ENCODE data around the gene RBBP4.
A peak's percentile ranks its signal among the peaks of the same experiment; 100 is the strongest.
"Not testable (repeated sequence)": the region's sequence is repeated elsewhere in the genome, so short reads cannot be mapped to it uniquely, and the experiment has no call there.

The RBBP4 gene

DNA sequence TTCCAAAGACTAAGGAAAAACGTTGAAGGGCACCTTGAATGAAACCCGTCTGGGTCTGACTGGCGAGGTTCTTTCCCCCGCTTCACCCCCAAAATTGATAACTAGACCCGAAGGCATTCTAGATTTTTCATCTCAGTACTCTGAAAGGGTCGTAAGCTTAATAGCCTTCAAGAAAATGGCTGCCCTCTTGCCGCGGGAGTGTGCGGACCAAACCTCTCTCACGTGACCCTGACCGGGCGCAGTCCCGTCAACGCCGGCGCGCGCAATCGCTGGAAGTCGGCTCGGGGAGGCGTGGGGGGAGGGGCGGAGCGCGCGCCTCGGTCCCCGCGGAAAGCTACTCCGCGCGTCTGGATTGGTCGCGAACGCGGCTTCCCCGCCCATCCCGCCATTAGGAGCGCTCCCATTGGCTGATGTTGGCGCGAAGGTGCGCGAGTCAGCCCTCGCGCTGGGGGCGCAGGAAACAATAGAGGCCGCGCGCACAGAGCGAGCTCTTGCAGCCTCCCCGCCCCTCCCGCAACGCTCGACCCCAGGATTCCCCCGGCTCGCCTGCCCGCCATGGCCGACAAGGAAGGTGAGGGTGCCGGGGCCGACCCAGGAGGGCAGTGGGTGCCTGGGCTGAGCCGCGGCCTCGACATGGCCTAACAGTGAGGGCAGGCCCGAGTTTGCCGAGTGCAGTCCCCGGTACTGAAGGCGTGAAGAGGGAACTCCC is at the start of gene RBBP4:
Gene RBBP4 (plus strand): TSS at position 457 of the 709 bp plus-strand sequence. CDS start 99 bp downstream, at position 556.
- peak; percentile 99 for DNase-seq (ENCODE audit: low spot score)

DNA sequence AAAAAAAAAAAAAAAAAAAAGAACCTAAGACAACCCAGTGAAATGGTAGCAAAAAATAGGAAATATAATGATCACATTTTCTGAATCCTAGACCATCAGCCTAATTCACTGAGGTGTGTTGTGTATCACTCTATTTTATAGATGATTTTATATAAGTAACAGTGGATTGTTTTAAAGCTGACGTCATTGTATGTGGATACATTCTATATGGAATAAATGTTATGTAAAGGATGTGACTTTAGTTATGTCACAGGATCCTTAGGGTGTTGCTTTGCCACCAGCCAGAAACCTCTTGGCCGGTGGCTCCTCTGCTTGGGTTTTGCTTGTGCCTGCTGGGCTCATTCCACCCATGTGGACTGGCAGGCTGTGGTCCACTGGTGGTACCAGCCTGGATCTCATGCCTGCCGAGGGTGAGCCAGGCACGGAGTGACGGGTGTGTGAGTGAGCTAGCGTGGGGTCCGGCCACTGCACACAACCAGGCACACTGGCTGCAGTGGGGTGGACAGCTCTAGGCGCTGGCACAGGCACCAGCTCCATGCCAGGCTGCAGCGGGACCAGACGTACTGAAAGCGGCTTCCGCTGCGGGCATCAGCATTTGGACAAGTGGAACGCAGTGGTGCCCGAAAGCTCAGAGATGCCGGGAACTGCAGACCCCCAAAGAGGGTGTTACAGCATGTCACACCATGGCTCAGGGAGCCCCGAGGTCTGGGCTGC is 45.1 kb upstream of the RBBP4 start:
- DNase-seq (ENCODE audit: low spot score) = no peak

DNA sequence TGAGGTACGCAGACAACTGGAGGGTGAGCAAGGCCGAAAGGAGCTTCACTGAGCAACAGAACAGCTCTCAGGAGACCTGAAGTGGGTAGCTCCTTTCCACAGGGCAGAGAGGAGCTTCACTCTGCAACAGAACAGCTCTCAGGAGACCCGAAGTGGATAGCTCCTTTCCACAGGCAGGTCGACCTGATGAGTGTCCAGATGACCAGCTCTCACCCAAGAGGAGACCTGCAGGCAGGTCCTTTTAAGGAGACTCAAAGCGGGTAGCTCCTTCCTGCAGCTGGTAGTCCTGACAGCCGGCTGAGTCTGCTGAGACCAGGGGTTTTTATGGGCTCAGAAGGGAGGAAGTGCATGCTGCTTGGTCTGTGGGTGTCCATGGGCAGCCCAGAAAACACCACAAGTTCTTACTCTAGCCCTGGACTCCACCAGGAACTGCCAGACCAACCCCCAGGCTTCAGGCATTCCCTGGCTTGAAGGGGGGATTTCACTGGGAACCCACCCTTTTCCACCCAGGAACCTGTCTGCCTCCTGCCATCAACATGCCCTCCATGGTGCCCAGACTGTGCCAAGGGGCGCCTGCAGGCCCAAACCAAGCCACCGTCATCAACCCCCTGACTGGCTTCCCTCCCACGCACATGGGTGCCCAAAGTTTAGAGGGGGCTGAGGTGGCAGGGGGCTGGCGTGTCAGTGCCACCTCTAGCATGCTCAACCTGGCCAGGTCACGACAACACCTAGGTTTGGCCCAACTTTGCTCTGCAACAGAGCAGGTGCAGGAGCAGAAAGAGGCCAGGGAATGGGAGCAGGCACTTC is 44.2 kb upstream of the RBBP4 start:
- no peak for DNase-seq (ENCODE audit: low spot score)

DNA sequence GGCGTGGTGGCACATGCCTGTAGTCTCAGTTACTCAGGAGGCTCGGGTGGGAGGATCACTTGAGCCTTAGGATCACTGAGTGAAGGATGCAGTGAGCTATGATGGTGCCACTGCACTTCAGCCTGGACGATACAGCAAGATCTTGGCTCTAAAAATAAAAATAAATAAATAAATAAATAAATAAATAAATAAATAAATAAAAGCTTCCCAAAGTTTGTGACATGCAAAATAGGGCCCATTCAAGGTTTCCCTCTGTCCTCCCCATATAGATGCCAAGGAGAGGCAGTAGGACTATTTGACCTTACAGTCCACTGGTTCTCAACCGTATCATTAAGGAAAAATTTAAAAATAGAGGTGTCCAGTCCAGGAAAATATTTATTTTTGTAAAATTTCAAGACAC is 41.8 kb upstream of the RBBP4 start:
- DNase-seq (ENCODE audit: low spot score) = no peak

DNA sequence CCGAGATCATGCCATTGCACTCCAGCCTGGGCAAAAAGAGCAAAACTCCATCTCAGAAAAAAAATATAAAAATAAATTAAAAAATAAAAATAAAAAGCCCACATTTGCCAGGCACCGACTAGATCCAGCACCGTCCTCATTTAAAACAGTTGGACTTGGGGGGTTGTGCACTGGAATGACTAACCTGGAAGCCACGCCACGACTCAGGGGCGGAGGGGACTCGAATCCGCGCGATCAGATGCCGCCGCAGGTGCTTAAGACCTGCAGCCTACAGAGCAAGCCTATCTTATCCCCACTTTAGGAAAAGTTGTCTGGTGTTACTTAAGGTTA is 39.2 kb upstream of the RBBP4 start:
- no peak for DNase-seq (ENCODE audit: low spot score)

DNA sequence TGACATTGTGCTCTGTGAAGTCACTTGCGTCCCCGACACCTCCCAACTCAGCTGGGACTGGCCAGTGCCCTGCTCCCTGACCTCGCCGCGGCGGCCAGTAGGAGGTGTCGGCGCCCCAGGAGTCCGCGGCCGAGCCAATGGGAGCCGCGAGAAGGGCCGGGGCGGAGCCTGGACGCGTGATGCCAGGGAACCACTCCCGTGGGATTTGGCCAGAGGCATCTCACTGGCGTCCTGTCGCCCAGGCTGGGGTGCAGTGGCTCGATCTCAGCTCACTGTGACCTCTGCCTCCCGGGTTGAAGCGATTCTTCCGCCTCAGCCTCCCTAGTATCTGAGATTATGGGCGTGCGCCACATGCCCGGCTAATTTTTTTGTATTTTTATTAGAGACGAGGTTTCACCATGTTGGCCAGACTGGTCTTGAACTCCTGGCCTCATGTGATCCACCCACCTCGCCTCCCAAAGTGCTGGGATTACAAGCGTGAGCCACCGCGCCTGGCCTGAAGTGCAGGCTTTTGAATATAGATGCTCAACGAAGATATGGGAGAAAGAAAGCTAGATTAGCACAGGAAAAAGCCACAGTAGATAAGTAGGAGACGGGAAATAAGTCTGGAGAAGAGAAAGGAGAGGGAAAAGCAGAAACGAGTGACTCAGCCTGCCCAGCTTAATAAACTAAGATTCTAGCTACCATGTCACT is 38.7 kb upstream of the RBBP4 start:
- DNase-seq (ENCODE audit: low spot score) = peak; percentile 81

DNA sequence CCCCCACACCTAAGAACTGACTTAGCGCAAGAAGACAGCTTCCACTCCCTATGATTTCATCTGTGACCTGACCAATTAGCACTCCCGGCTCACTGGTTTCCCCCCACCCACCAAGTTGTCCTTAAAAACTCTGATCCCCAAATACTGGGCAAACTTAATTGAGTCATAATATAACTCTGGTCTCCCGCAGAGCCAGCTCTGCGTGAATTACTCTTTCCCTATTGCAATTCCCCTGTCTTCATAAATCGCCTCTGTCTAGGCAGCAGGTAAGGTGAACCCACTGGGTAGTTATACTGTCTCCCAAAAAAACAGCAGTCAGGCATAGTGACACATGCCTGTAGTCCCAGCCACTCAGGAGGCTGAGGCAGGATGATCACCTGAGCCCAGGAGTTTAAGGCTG is 37.5 kb upstream of the RBBP4 start:
- no peak for DNase-seq (ENCODE audit: low spot score)

DNA sequence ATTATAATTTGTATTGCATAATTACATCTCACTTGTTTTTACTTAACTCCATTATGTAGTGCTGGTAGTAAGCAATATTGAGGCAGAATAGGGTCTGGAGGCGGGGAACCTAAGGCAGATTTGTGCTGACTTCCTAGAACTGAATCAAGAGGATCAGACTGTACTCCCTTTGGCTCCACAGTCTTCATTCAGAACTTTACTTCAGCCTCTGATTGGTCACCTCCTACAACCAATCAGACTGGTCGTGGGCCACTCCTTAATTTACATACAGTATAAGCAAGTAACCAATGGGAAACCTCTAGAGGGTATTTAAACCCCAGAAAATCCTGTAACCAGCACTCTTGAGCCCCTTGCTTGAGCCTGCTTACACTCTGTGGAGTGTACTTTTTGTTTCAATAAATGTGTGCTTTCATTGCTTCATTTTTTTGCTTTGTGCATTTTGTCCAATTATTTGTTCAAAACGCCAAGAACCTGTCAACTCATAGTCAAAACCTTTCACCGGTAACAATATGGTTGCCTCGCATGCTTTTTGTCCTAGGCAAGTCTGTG is 32.3 kb upstream of the RBBP4 start:
- DNase-seq (ENCODE audit: low spot score) = no peak

DNA sequence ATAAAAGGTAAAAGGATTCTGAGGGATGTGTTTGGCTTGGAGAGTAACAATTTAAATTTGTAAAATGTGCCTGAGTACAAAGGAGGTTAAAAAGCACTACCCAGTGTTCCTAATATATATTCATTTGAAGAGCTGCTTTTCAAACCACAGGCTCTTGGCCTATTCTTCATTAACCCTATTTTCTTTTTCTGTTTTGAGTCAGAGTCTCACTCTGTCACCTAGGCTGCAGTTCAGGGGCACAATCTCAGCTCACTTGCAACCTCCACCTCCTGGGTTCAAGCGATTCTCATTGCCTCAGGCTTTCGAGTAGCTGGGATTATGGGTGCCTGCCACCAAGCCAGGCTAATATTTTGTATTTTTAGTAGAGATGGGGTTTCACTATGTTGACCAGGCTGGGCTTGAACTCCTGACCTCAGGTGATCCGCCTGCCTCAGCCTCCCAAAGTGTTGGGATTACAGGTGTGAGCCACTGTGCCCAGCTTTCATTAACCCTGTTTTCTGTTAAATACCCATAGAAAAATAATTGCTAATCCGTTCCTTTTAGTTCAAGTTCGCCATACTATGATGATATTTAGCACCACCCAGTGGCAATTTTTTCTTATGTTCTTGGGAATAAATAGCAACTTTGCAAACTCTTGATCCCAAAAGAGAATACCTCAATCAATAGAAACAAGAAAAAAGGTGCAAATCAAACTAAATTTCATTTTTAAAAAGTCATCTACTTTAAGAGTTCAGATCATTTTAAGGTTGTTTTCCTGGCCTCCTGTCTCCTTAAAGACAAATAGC is 31.1 kb upstream of the RBBP4 start:
- DNase-seq (ENCODE audit: low spot score) = peak; percentile 3

DNA sequence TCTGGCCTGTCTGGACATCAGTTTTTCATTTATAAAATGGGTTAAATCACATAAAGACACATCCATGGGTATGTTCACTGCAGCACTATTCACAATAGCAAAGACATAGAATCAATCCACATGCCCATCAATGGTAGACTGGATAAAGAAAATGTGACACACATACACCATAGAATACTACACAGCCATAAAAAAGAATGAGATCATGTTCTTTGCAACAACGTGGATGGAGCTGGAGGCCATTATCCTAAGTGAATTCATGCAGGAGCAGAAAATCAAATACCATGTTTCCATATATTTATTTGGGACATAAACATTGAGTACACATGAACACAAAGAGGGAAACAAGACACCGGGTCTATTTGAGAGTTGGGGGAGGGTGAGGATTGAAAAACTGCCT is 28.8 kb upstream of the RBBP4 start:
- DNase-seq (ENCODE audit: low spot score) = no peak

DNA sequence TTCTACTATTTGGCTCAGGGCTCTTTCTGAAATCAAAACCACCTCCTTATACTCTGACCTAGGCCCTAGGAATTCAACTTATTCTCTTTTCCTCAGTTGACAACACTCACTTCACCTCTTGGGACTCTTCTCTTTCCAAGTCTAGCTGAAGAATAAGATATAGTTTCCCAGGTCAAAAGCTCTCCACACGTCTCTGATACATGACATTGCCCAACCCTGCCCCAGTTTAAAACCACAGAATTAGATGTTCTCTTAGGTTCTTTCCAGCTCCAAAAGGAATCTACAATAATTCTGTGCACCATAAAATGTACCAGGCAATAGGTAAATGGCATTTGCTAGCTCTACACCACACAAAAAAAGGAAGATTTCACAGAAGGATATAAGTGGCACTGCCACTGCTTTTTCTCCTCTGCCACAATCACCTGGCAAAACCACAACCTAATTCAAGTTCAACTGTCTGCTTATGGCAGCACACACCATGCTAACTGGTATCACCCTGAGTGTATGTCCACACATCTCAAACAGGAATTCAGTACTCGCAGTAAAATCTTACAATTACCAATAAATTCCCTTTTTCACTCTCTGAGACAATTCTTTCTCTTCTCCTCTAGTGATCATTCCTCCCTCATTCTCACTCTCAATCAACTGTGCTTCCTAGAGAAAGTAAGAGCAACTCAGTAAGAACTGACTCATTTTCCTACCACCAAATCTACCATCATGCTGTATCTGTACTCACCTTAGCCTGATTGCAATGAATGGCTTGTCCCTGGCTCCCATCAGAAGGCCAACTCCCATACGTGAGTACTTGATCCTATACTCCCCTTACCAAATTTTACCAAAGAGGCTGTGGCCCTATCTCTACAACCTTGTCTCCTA is 28.0 kb upstream of the RBBP4 start:
- DNase-seq (ENCODE audit: low spot score) = no peak

DNA sequence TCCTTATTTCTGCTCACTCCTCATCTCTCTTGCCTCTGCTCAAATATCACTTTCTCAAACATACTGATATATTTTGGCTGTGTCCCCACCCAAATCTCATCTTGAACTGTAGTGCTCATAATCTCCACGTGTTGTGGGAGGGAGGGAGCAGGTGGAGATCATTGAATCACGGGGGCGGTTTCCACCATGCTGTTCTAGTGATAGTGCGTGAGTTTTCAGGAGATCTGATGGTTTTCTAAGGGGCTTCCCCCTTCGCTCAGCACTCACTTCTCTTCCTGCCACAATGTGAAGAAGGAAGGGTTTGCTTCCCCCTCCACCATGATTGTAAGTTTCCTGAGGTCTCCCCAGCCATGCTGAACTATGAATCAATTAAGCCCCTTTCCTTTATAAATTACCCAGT is 27.2 kb upstream of the RBBP4 start:
- DNase-seq (ENCODE audit: low spot score) = no peak

DNA sequence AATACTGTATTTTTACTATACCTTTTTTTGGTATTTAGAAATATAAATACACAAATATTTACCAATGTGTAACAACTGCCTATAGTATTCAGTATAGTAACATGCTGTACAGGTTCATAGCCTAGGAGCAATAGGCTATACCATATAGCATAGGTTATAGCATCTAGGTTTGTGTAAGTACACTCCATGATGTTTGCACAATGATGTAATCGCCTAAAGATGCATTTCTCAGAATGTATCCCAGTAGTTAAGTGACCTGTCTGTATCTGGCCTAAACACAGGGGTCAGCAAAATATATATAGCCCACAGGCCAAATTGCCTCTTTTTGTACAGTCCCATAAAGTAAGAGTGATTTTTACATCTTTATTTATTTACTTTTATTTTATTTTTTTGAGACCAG is 24.8 kb upstream of the RBBP4 start:
- DNase-seq (ENCODE audit: low spot score) = no peak

DNA sequence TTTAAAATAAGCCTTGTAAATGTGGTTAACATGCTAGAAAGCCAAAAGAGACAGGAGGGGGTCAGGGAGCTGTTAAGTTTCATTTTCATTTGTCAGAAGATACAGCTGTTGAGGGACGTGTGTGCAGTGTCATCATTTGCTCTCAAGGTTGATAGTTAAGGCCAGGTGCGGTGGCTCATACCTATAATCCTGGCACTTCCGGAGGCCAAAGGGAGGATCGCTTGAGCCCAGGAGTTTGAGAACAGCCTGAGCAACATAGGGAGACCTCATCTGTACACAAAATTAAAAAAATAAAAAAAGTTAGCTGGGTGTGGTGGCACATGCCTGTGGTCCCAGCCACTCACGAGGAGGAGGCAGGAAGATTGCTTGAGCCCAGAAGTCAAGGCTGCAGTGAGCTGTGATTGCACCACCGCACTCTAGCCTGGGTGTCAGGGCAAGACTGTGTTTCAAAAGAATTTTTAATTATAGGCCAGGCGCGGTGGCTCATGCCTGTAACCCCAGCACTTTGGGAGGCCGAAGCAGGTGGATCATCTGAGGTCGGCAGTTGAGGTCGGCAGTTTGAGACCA is 23.3 kb upstream of the RBBP4 start:
- DNase-seq (ENCODE audit: low spot score) = no peak

DNA sequence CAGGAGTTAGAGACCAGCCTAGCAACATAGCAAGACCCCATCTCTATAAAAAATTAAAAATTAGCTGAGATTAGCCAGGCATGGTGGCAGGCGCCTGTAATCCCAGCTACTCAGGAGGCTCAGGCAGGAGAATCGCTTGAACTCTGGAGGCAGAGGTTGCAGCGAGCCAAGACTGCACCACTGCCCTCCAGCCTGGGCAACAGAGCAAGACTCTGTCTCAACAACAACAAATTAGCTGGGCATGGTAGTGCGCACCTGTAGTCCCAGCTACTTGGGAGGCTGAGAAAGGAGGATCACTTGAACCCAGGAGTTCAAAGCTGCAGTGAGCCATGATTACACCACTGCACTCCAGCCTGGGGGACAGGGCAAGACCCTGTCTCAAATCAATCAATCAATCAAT is 20.8 kb upstream of the RBBP4 start:
- DNase-seq (ENCODE audit: low spot score) = not testable (repeated sequence)

DNA sequence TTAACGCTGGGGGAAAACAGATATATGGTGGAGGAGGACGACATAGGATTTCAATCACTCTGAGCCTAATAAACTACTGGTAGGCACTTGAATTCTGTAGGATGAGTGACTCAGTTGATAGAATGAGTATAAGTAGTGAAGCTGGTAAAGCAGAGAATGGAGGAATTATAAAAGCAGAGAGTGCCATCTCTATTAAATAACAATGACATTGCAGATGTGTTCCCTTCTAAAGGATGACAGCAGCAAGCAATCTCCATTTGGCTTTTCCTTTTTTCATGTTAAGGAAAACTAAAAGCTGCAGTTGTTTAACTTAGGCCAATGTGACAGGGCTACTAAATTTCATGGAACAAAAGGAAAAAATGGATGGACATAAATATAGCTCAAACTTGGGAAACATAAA is 18.2 kb upstream of the RBBP4 start:
- DNase-seq (ENCODE audit: low spot score) = no peak

DNA sequence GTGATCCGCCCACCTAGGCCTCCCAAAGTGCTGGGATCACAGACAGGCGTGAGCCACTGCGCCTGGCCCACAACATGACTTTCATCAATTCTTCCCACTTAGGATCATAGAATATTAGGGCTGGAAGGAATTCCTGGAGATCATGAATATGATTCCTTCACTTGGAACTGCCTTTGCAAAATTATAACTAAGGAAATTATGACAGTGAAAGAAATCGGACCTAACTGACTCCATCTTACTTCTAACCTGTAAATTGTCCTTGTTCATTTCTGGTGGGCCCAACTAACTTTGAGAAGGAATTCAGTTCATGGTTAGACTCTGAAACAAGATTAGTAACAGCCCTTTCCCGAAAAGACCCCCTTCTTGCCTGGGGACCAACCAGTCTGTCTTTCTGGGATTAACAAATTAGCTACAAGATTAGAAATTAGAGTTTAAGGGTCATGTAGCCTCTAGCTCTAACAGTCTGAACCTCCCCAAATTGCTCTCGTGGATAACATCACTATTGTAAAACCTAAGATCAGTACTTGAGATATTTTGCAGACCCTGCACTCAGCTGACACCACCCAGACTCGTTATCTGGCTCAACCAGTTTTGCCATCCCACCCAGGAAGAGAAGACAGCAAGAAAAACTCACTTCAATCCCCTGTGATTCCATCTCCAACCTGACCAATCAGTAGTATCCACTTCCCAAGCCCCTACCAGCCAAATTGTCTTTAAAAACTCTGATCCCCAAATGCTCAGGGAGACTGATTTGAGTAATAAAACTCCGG is 15.3 kb upstream of the RBBP4 start:
- no peak for DNase-seq (ENCODE audit: low spot score)

DNA sequence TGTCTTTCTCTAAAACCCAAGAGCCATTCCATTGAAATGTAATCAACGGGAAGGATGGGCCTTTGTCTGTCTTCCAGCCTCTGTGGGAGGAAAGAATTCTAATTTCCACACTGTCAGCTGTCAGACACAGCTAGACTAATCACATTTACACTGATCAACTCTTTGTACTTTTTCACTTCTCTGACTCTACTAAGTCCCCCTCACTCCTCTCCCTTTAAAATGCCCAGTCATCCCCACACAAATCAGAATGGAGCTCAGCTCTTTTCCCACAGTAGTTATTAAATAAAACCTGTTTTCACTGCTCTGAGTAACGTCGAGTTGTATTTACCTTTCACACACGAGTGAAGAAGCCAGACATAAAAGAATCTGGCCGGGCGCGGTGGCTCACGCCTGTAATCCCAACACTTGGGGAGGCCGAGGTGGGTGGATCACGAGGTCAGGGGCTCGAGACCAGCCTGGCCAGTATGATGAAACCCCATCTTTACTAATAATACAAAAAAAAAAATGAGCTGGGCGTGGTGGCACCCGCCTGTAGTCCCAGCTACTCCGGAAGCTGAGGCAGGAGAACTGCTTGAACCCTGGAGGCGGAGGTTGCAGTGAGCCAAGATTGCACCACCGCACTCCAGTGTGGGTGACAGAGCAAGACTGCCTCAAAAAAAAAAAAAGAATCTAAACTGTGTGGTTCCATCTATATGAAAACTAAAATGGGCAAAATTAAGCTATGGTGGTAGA is 13.9 kb upstream of the RBBP4 start:
- no peak for DNase-seq (ENCODE audit: low spot score)

All from kidney capillary endothelial cell (primary cell).